SKM-1 treated with dmso at 0.1 percent for 144 hours (cell line): ENCODE results near the gene MEIS2.

Source experiments
- DNase-seq: peaks from one replicate; lab custom pipeline; 2025; ENCODE audit not compliant: unreplicated experiment; lab: John Stamatoyannopoulos, UW

The MEIS2 gene

DNA sequence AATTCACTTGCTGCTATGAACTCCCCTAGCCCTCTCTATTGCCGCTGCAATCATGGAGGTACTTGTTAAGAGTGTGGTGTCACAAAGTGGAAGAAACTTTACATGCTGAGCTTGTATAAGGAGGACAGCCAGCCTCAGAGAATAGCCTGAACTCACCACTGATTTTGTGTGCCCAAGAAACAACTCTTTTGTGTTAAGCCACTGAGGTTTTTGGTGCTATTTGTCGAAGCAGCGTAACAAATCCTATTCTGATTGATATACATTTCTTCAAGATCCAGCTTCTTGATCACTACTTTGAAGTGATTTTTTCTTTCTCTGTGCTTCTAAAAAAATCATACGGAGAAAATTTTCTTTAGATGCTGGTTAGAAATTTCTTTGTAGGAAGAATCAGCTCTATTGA, 132.4 kb downstream of the MEIS2 start:
- no peak for DNase-seq

DNA sequence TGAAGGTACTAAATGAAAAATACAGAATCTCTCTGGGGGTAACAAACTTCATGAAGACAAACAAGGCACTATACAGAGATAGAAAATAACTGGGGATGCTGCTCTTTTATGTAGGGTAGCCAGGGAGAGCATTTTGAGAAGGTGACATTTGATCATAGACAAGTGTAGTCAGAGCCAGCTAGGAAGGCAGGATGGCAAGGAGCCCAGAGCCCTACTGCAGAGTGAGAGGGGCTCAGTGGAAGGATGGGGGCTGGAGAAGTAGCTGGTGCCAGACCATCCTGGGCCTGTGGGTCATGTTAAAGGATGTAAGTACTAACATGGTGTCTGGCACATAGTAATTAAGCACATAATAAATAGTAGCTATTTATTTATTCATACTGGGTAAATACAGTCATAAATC, 133.6 kb downstream of the MEIS2 start:
- no peak for DNase-seq

DNA sequence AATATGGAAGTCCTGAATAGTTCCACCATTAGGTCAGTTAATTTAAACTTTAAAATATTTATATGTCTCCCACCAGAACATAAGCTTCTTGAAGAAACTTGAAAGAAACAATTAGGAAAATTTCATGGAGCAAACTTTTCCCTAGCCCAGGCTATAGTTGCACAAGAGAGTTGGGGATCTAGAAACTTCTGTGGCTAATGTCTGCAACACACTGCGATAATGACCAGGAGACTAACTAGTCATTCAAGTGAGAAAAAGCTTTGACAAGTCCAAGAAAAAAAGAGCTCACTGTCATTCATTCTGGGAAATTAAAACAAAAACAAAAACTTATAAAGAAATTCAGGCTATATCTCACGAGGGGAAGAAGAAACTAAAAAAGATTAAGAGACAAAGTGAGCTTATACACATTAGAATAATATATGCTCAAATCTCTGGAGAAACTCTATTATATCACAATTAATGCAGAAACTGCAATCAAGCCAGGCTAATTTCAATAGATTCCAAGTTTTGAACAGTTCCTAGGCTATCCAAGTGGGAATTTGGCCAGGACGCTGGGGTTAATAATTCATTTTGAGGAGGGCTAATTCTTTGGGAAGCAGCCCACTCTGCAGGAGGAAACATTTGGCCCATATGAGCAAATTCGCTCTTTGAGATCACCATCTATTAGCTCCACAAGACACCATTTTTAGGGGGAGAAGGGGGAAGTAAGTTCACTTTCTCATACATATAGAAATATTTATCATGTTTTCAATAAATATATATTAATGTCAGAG, 134.6 kb downstream of the MEIS2 start:
- DNase-seq = no peak

DNA sequence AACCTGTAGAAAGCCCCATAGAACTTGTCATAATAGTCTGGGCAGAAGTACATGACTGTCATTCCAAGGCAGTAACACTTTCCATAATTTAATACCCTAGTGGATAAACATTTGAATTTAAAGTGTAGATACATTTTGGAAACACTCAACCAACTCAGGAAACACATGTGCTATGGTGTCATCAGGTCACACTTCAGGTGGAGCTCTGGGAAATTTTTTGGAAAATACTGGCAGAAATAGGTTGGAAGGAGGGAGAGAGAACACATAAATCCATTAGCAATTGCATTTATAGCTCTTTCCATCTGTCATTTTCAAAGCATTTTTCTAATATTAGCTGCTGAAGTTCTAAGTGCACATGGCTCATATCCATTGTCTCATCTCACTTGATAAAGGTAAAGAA, 135.7 kb downstream of the MEIS2 start:
- no peak for DNase-seq

DNA sequence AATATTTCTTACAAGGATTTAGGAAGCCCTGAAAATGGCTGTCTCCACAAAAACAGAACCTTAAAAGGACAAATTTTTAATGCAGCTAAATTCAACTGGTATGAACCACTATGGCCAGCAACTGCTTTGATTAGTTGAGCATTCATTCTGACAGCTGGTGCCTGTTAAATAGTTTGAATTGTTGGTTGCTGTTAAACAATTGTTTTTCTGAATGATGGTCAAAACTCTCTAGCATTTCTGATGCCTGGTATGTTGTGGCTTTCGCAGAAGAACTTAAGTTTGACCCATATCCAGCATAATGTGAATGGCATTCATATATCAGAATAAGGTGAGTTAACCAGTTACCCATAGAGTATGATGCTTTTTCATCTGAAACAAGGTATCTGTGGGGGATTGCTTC, 138.4 kb downstream of the MEIS2 start:
- DNase-seq = no peak

DNA sequence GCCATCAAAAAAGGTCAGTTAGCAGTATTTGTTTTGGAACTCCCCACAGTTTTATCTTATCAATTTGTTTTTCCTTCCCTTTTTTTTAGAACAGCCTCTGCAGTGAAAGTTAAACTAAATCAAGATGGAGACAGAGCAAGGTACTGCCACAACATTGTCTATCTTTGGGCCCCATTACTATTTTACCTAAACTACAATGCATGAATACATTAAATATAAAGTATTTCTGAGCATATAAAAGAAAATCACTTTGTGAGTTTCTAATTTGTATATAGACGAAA, 139.5 kb downstream of the MEIS2 start:
- DNase-seq = no peak

DNA sequence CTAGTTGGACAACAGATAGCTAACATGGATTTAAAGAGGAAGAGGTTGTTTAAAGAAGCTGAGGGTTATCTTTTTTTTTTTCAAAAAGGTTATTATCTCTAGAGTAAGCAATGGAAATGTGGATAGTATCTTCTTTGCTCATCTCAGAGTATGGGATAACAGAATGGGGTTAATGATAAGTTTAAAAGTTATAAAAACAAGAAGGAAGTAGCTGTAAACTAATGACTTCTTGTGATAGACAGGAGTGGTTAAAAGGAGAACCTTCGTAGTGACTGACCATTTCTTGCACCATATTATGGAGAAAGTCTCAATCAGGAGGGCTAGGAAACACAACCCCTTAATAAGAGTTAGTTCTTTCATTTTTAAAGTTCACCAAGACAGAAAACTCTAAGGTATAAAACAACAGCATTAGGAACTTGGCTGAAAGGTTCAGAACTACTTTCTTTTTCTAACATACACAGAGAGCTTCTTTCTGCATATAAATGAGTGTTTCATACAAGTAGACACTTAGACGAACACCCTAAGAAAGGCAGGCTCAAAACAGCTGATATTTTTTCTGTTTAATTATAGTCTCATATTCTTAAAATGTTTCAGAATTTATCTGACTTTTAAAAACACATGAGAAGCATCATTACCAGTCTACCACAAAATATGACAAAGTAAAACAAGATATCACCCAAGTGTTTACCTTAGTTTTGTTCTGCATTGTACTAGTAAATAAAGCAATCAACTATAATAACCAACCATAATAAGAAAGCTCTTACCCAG, 140.0 kb downstream of the MEIS2 start:
- DNase-seq = peak; percentile 47

DNA sequence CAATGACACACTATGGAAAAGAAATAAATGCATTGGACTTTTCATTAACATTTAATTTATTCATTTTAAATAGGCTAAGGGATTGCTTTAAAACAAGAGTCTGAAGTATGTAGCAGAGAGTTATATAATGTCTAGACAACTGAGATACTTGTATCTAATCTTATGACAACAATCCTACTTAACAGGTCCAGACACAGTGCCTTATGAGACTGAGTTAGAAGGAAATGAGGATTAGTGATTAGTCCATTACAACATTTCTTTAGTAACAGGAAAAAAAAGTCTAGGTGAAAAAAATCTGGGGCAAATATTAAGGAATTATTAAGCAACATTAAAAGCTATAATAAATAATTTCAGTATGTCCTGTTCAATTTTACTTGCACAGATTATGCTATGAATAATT, 140.6 kb downstream of the MEIS2 start:
- DNase-seq = no peak

DNA sequence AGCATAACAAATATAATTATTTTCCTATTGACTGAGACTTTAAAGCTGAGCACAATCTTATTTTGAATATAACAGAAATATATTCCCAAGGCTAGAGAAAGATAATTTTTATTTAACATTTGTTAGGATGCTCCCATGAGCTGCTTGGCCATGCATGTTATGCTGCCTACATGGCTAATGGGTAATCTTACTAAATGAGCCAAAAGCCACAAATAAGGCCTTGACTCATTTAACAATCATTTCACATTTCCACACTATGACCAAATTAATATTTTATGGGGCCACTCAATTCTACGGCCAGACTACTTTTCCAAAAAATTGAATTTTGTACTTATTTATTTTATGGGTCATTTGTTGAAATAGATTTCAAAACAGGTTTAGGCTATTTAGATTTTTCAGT, 141.7 kb downstream of the MEIS2 start:
- no peak for DNase-seq

DNA sequence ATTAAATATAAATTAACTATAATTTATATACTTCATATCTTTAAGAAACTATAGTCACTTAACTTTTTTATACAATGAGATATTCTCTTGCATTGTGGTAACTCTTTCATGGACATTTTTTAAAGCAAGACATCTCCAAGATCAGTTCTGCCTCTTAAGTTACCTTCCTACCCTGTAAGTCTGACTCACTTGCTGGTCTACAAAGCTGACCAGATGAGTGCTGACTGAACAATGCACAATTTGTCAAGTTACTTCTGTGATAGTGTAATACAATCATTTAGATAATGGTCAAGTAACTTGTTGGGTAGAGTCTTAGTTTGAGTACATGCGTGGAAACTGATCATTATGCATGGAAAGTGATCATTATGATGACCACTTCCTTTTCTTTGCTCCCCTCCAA, 145.9 kb downstream of the MEIS2 start:
- DNase-seq = no peak

DNA sequence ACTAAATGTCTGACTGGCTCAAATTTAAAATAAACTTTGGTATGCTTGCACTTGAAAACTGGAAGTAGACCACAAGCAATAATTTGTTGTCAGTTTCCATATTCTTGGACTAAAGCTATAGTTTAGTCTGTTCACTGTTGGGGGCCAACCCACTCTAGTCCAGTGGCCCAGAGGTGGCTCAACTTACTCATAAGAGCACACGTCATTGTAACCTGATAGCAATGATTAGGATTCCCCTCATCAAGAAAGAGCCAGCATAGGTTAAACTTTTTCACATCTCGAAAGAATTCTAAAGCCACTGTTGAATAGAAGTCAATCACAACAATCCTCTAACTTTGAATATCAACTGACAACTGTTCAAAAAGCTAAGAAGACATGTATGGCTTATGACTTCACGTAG, 147.0 kb downstream of the MEIS2 start:
- DNase-seq = no peak

DNA sequence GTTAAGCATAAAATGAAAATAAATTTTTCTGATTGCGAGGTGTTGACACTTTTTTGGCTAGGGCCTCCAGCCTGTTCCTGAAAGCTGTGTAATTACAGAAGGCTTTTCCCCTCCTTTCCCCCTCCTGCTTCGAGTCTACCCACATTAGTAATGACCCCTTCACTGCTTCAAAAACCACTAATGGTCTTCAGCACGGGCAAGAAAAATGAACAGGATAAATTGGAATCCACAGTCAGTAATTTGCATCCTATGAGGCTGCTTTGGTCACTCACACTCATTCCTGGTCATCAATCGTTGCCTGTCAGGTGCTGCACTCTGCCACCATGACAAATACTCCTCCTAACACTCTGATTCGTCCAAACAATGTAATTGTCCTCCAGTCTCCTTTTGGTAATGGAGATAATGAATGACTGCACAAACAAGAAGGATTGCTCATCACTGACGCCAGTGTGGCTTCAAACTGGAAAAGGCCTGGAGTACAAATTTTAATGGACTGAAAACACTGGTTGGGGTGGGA, 148.6 kb downstream of the MEIS2 start:
- no peak for DNase-seq

DNA sequence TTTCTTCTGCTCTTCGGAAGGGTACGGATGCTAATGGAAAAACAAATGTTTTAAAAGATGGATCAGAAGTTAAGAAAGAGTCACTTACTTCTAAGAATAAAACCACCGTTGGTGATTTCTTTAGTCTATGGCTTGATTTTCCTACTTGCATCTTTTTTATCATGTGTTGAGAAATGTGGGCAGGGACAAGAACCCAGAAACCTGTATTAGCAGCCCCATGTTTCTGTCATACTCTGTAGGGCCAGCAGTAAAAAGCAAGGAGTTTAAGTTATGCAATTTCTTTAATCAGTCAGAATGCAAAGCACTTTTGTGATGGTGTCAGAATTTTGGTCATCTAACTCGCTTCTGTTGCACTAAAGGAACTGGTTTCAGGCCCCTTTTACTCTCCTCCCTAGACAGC, 150.0 kb downstream of the MEIS2 start:
- DNase-seq = no peak

DNA sequence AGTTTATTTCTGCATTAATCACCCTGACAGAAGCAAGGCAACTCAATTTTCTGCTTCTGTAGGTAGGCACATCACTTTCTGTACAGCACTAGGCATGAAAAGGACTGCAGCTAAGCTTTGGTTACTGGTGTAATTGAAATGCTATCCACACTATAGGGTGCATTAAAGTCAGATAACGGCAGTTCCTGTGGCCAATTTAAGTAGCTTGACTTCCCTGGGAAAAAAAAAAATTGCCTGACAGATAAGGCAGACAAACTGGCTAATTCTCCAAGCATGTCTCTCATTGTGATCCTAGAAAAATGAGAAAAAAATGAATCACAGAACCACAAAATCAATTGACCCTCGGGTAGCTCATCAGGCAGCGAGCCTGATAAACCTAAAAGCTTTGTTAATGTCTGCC, 151.4 kb downstream of the MEIS2 start:
- no peak for DNase-seq

DNA sequence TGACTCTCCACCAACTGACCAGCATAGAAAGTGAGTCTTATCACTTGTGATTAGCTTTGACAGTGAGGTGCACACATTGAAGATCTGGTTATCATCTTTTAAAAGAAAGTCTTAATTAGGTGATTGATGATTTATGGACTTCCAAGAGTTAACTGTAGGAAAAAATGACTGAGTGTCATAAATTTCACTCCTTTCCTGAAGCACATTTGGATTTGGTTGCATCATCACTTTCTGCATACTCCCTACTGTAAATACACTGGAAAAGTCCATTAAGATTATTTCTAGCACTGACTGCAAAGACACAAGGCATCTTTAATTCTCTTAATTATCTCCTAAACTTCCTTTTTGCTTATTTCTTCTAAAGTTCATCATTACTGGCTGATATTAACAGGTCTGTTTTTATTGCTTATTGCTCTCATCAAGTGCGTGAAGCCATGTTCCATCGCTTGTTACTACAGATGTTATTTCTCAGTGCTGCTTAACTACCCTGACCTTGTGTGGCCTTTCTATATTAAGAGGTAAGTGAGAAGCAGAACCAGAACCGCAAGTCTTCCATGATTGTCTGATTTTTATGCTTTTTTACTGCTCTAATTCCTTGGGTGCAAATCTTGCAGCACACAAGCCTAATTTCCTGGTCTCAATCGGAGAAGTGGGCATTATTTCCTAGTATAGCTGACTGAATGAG, 153.2 kb downstream of the MEIS2 start:
- no peak for DNase-seq

DNA sequence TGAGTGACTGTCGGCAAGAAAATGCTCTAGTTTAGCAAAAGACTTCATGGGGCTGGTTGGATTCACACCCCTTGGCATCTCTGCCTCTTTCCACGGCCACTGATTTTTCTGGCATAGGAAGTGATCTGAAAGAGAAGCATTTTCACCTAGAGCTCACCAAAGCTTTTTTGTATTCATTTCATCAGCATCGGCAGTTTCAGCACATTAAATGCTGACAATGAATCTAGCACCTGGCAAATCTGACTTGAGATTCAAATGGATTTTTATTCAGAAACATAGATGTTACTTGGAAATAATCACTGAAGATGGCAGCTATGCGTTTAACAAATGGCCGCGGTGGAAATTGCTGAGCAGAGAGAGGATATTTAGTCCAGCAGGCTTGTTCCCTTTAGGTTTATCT, 155.9 kb downstream of the MEIS2 start:
- DNase-seq = no peak

DNA sequence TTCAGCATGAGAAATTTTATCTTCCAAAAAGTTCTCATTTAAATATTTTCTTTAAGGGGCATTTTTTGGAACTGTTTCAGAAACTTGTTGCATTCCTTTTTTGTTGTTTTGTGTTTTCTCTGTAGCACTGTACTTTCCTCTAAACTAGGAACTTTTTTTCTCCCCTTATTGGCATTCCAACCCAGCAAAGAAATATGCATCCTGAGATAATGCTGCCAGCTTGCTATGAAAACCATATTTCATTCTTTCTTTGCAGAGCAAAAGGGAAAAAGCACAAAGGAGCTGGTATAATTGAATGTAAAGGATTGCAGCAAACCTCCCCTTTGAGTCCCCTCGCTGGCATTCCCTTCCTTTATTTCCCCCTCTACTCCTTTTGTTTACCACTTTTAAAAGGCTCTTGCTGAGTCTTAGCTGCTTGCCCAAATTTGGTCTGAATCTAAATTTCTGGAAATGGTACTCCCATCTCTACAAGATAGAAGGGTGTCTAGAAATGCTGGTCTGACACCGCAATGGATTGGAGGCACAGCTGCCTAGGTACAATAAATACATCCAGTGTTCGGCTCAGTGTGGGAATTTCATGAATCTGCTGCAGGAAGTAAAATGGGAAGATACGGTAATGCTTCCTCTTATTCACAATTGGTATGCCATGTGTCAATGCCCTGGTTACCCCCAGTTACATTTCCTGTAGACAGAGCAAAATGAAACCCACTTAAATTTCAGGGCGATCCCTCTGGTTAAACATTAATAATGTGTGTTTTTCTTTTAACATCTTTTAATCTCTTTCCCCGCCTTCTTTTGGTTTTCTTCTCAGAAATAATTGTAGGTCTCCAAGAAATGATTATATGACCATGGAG, 156.6 kb downstream of the MEIS2 start:
- DNase-seq = no peak

DNA sequence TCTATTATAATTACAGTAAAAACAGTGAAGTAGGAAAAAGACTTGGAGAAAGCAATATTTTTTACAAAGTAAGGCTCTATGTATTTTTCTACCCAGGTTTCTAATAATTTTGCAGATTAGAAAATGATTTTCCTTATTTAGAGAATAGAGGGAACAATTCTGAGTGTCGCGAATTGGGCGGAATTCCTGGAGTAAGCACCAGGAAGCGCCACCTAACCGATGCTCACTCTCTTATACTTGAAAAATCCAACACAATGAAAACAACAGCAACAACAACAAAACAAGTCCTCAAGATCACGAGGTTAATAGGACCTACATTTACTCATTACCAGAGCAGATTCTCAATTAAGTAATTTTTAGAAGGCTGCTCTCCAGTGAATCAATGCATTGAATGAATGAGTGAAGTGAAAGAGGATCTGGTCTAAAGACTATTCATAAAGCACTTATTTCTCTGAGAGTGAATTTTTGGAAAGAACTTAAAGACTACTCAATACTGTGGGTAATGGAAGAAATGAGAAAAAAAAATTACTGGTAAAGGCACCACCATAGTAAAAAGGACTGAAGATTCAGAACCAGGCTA, 158.0 kb downstream of the MEIS2 start:
- DNase-seq = no peak

DNA sequence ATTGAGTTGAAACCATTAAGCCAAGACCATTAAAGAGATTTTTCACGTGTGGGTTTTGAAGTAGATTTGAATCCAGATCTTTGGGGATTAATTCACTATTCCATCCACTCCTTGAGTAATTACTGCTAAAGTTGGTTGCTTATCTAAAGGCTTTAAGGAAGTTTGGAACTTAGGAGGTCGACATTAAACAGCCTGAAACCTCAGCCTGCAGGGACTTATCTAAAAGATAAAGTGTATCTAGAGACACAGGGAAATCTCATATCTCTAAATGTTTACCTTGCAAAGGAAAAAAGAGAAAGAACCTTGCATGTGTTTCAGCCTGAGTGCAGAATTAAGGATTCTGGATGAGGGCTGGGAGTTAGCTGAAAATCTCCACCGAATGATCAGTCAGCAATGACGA, 158.6 kb downstream of the MEIS2 start:
- no peak for DNase-seq

DNA sequence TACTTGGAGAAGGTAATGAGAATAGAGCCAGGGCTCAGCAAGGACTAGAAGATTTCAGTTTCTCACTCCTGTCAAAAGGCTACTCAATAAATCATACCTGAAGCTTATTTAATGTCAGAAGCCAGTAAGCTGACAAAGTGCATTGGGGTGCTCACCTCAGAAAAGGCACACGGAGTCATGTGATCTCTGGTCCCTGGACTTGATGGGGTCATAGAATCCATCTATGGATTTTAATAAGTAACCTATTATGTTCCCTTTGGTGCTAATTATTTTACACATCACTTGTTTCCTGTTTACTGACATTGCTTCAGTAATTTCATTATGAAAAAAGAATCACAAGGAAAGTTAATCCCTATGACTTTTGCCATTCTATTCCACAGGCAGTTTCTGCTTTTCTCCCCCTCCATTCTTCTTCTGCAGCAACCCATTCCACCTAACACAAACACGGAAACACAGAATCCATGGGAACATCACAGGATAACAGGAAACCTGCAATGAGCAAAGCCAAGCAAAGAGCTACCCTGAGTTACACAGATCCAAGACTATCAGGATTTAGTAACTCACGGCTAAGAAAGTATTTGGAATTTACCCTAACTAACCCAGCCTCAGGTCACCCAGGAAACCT, 159.6 kb downstream of the MEIS2 start:
- DNase-seq = no peak
